Umbilical cord (tissue), 2 donors: ENCODE data around the gene PRSS21. TPM values are rescaled to one million over a fixed set of nuclear protein-coding genes. Genes with fewer than 3 reads are reported as not detected.

Source experiments
- DNase-seq: peaks from one replicate; pipeline ENCODE4 v3.0.0-alpha.2; 2015; ENCODE audit warnings: low spot score
- total RNA-seq: library from RNA; depleted of rRNA; stranded (reverse); fragments of >200 nt; gene quantifications from one replicate; pipeline ENCODE4 v1.2.3, GENCODE V29; 2014; ENCODE audit warnings: low replicate concordance; ENCODE audit not compliant: insufficient read depth

PRSS21 gene
- total RNA-seq, 1 donor from 2014 or later: not detected

- DNase-seq: no peak
These were observed 36.8 kb upstream of the PRSS21 start for GRCh38 chr16:2779978-2780898.

GRCh38 chr16:2782583-2783351 lies 34.3 kb upstream of the PRSS21 start:
- no peak for DNase-seq

GRCh38 chr16:2783581-2784357 lies 33.3 kb upstream of the PRSS21 start:
- DNase-seq: no peak

GRCh38 chr16:2784358-2785100 lies 32.5 kb upstream of the PRSS21 start:
- DNase-seq: no peak

DNA sequence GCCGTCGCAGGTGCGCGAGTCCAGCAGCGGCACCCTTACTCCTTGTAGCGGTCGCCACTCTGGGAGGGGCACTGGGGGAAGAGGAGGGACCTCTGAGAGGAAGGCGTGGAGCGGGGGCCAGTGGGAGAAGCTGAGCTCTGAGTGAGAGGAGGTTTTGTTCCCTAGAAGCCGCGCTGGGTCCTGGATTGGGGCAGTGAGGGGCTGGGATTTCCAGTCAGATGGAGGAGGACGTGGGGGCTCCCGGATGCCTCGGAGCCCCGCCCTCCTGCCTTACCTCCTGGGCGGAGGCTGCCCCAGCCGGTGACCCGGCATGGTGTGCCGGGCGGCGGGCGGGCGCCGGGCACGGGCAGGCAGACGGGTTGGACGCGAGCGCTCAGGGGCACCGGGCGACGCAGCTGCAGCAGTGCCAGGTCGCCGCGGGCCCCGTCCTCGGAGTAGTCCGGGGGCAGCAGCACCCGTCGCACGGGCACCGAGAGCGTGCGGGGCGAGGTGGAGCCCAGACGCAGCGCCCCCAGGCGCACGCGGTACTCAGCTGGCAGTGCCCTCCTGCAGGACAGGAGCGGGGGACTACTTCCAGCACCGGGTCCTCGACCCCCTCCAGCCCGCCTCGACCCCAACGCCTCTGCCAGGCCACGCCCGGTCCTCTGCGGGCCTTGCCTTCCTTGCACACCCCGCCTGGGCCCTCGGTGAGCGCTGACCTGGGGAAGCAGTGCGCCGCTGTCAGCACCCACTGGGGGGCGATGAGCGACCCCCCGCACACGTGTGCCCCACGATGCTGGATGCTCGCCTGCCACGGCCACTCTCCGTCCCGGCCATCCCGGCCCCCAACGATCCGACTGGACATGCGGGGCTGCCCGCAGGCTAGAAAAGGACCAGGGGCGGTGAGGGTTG lies 31.7 kb upstream of the PRSS21 start:
- DNase-seq: no peak

- no peak for DNase-seq
These were observed 30.8 kb upstream of the PRSS21 start for GRCh38 chr16:2786061-2786825.

GRCh38 chr16:2786826-2787151 lies 30.2 kb upstream of the PRSS21 start:
- no peak for DNase-seq

DNA sequence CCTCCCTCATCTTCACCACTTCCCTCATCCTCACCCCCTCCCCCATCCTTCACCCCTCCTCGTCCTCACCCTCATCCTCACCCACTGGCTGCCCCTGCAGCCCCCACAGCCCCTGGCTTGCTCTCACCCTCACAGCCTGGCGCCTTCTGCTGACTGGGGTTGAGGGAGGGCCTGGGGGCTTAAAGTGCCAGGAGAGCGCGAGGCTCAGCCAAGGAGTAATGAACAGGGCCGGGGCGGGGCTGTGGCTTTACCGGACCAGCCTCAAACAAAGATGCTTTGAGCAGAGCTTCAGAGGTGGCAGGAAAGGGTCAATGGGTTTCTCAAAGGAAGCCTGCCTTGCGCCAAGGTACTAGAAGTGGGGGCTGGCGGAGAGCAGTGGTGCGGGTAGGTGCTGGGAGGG lies 29.6 kb upstream of the PRSS21 start, which contains the start of gene PRSS33:
TSS of gene PRSS33 (minus strand) at position 155 of the 400 bp plus-strand sequence. CDS start 1,013 bp downstream, outside the sequence.
- no peak for DNase-seq

GRCh38 chr16:2787961-2788360 lies 29.1 kb upstream of the PRSS21 start:
- no peak for DNase-seq

DNA sequence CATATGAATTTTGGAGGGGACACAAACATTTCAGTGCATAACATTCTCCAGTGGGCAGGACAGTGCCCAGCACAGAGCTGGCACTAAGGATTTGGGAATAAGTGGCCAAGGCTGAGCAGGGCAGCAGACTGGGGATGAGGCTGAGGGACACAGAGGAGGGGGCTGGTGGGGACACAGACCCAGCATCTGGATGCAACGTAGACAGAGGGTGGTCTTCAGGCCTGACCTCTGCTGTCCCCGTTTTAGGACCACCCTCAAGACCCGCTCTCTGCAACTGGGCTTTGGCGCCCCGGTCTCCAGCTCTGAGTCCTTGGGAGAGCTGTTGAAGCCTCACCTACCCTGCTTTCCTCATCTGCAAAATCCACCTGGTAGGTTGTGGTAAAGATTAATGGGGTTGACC lies 26.4 kb upstream of the PRSS21 start:
- no peak for DNase-seq

DNA sequence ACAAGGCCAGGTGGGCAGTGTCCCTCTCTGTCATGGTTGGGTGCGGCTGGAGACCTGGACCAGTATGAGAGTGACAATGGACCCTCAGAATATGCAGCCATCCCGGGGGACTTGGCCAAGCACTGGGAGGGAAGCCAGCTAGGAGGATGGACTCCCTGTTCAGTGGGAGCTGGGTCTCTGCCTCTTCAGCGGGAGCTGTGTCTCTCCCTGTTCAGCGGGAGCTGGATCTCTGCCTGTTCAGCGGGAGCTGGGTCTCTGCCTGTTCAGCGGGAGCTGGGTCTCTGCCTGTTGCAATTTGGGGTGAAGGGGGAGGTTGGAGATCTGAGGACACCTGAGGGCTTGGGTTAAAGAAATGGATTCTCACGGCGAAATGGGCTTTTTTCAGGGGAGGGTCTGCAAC lies 25.9 kb upstream of the PRSS21 start:
- DNase-seq: no peak

DNA sequence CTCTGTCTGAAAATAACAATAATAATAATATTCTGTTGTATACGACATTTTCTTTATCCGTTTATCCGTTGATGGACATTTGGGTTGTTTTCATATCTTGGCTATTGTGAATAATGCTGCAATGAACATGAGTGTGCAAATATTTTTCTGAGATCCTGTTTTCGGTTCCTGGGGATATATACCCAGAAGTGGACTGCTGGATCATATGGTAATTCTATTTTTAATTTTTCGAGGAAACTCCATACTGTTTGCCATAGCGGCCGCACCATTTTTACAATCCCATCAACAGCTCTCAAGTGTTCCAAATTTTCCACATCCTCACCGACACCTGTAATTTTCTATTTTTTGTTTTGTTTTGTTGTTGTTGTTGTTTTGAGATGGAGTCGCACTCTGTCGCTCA lies 24.1 kb upstream of the PRSS21 start:
- no peak for DNase-seq

DNA sequence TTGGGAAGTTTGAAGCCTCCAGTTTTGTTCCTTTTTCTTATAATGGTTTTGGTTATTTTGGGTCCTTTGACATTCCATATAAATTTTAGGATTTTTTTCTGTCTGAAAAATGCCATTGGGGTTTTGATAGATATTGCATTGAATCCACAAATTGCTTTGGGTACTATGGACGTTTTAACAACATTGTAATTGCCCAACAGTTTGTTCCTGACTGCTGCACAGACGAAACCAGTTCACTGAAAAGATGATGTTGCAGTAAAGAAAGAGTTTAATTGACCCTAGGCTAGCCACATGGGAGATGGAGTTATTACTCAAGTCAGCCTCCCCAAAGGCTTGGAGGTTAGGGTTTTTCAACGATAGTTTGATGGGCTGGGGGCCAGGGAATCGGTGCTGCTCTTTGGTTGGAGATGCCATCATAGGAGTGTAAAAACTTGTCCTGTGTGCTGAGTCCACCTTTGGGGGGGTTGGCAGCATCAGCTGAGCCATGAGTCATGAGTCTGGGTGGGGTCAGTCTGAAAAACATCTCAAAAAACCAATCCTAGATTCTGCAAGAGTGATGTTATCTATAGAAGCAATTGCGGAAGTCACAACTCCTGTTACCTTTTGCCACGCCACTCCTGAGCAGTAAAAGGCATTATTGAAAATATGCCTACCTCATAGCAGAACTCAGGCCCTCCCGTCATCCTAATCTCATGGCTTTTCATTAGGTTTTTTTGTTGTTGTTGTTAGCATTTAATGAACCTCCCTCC lies 21.5 kb upstream of the PRSS21 start:
- no peak for DNase-seq

DNA sequence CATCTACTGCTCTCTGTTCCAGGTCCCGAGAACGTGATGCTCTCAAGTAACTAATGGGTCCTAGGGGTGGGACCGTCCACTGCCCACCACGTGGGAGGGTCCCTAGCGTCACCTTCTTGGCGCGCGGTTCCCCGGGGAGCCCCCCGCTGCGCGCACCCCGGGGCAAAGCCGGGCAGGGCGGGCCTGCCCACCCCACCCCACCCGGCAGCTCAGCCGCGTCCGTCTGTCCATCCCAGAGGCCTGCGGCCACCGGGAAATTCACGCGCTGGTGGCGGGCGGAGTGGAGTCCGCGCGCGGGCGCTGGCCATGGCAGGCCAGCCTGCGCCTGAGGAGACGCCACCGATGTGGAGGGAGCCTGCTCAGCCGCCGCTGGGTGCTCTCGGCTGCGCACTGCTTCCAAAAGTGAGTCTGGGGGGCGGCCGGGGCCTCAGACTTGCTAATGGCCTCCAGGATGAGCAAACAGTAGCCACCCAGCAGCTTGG lies 18.3 kb upstream of the PRSS21 start:
- no peak for DNase-seq

- no peak for DNase-seq
These were observed 17.7 kb upstream of the PRSS21 start for GRCh38 chr16:2799205-2799858.

DNA sequence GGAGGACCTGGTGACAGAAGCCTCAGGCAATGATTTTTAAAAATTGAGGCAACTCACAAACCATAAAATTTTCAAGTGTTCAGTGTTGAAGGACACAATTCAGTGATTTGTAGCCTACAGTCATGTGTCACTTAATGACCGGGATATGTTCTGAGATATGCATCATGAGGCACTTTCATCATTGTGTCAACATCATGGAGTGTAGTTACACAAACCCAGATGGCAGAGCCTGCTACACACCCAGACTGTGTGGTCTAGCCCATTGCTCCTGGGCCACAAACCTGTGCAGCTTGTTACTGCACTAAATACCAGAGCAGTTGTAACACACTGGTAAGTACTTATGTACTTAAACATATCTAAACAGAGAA lies 17.2 kb upstream of the PRSS21 start:
- DNase-seq: no peak

- DNase-seq: no peak
These were observed 13.4 kb upstream of the PRSS21 start for GRCh38 chr16:2803545-2804195.

GRCh38 chr16:2804728-2805127 lies 12.3 kb upstream of the PRSS21 start:
- no peak for DNase-seq
